Endothelial cell of umbilical vein (primary cell): ENCODE measurements around the gene MICALL1. TPM values are rescaled to one million over a fixed set of nuclear protein-coding genes. Genes with fewer than 3 reads are reported as not detected.

Source experiments
- BruUV-seq: library from RNA; stranded (reverse); fragments of 400-500 nt; replicated peaks from 2 replicates; lab custom pipeline; 2021; lab: Mats Ljungman, UMichigan
- CTCF ChIA-PET: fragments of 300-600, 350-600 bp; sonication (Branson Sonifier 250); formaldehyde crosslinking; loops from one replicate; lab custom pipeline; 2021; ENCODE audit warnings: antibody characterized with exemption, inconsistent platforms; lab: Charles Lee
- POLR2A ChIA-PET: fragments of 300-600, 350-600 bp; sonication (Branson Sonifier 250); formaldehyde crosslinking; loops from one replicate; lab custom pipeline; 2021; ENCODE audit warnings: antibody characterized with exemption, inconsistent platforms; lab: Charles Lee
- DNase-seq: peaks from one replicate; pipeline ENCODE4 v3.0.0-alpha.2; 2011; ENCODE audit warnings: low read depth, low spot score
- FAIRE-seq: peaks from 2 replicates; lab custom pipeline; 2011; peaks lifted over from hg19 to GRCh38; lab: Jason Lieb, UNC
- H2AFZ ChIP-seq: 2 replicates; pipeline ENCODE4 v1.6.0; 2012; ENCODE audit warnings: low read depth, low read length, control low read depth, inconsistent platforms
- H3K27ac ChIP-seq: 2 replicates; pipeline ENCODE4 v1.5.1; 2011; ENCODE audit warnings: low read depth, mild to moderate bottlenecking, control low read depth, low read length, moderate library complexity; ENCODE audit not compliant: insufficient read depth
- H3K27me3 ChIP-seq, 2 experiments: 2 replicates each; pipeline versions ENCODE4 v1.6.0 to v1.6.1; 2011; ENCODE audit warnings: low read length in 2 of 2, mixed read lengths in 1 of 2; ENCODE audit not compliant: control insufficient read depth in 2 of 2, insufficient read depth in 2 of 2
- H3K36me3 ChIP-seq, 2 experiments: 2 replicates in 1 of 2; 3 replicates in 1 of 2; pipeline ENCODE4 v1.5.1; 2011; ENCODE audit warnings: low read length in 2 of 2, mild to moderate bottlenecking in 1 of 2, moderate library complexity in 1 of 2; ENCODE audit not compliant: control insufficient read depth in 2 of 2, insufficient read depth in 2 of 2; ENCODE audit errors: extremely low read depth in 1 of 2
- H3K4me1 ChIP-seq: 3 replicates; pipeline ENCODE4 v1.5.1; 2011; ENCODE audit warnings: mild to moderate bottlenecking, low read length; ENCODE audit not compliant: control insufficient read depth, insufficient read depth; ENCODE audit errors: extremely low read depth
- H3K4me2 ChIP-seq: 2 replicates; pipeline ENCODE4 v1.6.1; 2011; ENCODE audit warnings: low read length, control low read depth, mixed read lengths; ENCODE audit not compliant: insufficient read depth
- H3K4me3 ChIP-seq, 3 experiments: fragments of 200-600 bp in 1 of 3; sonication (generic), shearing (Covaris generic) in 1 of 3; replicated peaks in 1 of 3; 2 replicates each; pipeline ENCODE4 v1.5.1; 2011 to 2016; ENCODE audit warnings: control low read depth in 3 of 3, low read length in 3 of 3, mild to moderate bottlenecking in 2 of 3, inconsistent platforms in 1 of 3, low read depth in 1 of 3, moderate library complexity in 1 of 3; ENCODE audit not compliant: insufficient read depth in 1 of 3
- H3K79me2 ChIP-seq: 2 replicates; pipeline ENCODE4 v1.6.0; 2012; ENCODE audit warnings: low read length, inconsistent platforms; ENCODE audit not compliant: control insufficient read depth, insufficient read depth
- H3K9ac ChIP-seq: replicated peaks from 2 replicates; pipeline ENCODE3; 2011; ENCODE audit warnings: low read length, control low read depth; ENCODE audit not compliant: insufficient read depth; ENCODE audit errors: extremely low read depth
- H3K9me1 ChIP-seq: replicated peaks from 3 replicates; pipeline ENCODE4 v1.6.0; 2011; ENCODE audit warnings: mild to moderate bottlenecking, low read length; ENCODE audit not compliant: control insufficient read depth, insufficient read depth; ENCODE audit errors: extremely low read depth
- H3K9me3 ChIP-seq: replicated peaks from 2 replicates; pipeline ENCODE4 v1.5.1; 2012; ENCODE audit warnings: low read length, inconsistent platforms; ENCODE audit not compliant: control insufficient read depth, insufficient read depth
- H4K20me1 ChIP-seq: replicated peaks from 2 replicates; pipeline ENCODE3; 2011; ENCODE audit warnings: mild to moderate bottlenecking, low read length; ENCODE audit not compliant: control insufficient read depth, insufficient read depth; ENCODE audit errors: extremely low read depth
- CTCF ChIP-seq, 2 donors: IDR thresholded peaks; 1 replicate in 1 of 2; 2 replicates in 1 of 2; pipeline ENCODE4 v1.5.1; 2011; ENCODE audit warnings: low read length in 2 of 2, mild to moderate bottlenecking in 2 of 2, moderate library complexity in 2 of 2, control low read depth in 1 of 2, inconsistent platforms in 1 of 2, low read depth in 1 of 2; ENCODE audit not compliant: insufficient read depth in 1 of 2; ENCODE audit errors: extremely low read depth in 1 of 2
- EZH2 ChIP-seq: IDR thresholded peaks from 2 replicates; pipeline ENCODE4 v1.6.1; 2012; ENCODE audit warnings: borderline replicate concordance, low read depth, mild to moderate bottlenecking, moderate library complexity, low read length, inconsistent platforms; ENCODE audit not compliant: severe bottlenecking
- FOS ChIP-seq: IDR thresholded peaks from 2 replicates; pipeline ENCODE4 v1.6.1; 2011; ENCODE audit warnings: mild to moderate bottlenecking, low read length, moderate library complexity, borderline replicate concordance; ENCODE audit not compliant: insufficient read depth
- GATA2 ChIP-seq: IDR thresholded peaks from 2 replicates; pipeline ENCODE4 v1.7.0; 2011; ENCODE audit warnings: low read depth, mild to moderate bottlenecking, moderate library complexity, mixed read lengths, low read length; ENCODE audit not compliant: insufficient read length, insufficient read depth
- JUN ChIP-seq: IDR thresholded peaks from 2 replicates; pipeline ENCODE4 v1.6.1; 2011; ENCODE audit warnings: borderline replicate concordance, low read depth; ENCODE audit not compliant: insufficient read length, insufficient read depth
- MYC ChIP-seq: IDR thresholded peaks from one replicate; pipeline ENCODE4 v1.6.1; 2011; ENCODE audit warnings: mild to moderate bottlenecking, low read depth, low read length
- POLR2A ChIP-seq: IDR thresholded peaks from 2 replicates; pipeline ENCODE4 v1.6.1; 2012; ENCODE audit warnings: low read depth, mild to moderate bottlenecking, control low read depth, low read length
- POLR2AphosphoS5 ChIP-seq: IDR thresholded peaks from 2 replicates; pipeline ENCODE4 v1.6.1; 2012; ENCODE audit warnings: low read depth, mild to moderate bottlenecking, control low read depth, low read length, moderate library complexity; ENCODE audit not compliant: insufficient read depth
- dilution Hi-C: fragments of 300-500 bp; cut with MboI; formaldehyde crosslinking; loops from one replicate; pipeline ENCODE4 v1.15.0; 2019; ENCODE audit warnings: low sequenced_read_pairs; ENCODE audit not compliant: extremely low pct_ligation_motif_present
- intact Hi-C: fragments of 100-400 bp; cut with micrococcal nuclease; formaldehyde crosslinking; loops from one replicate; pipeline ENCODE4 v1.10.0; 2022
- polyA plus RNA-seq, 4 experiments: library from polyadenylated mRNA; depleted of rRNA in 3 of 4; stranded (reverse) in 3 of 4; unstranded in 1 of 4; fragments of >200 nt; gene quantifications; 2 replicates each; pipeline versions ENCODE4 v1.2.1 to v1.2.3, GENCODE V29; 2011 to 2012; ENCODE audit warnings: missing spikeins in 1 of 4
- total RNA-seq: library from RNA; stranded (reverse); gene quantifications from 2 replicates; pipeline ENCODE4 v1.2.3, GENCODE V29; 2021
- TF ChIP-seq, protein P1 (sequence below): IDR thresholded peaks from 2 replicates; pipeline ENCODE4 v1.6.1; 2011; ENCODE audit not compliant: insufficient read depth, insufficient read length

Gene MICALL1
- total and polyA plus RNA-seq, 2 donors (not counting 3 experiments of a cell fraction or from before 2014, with no cell fraction given): 23.9 to 66.9 TPM

DNA sequence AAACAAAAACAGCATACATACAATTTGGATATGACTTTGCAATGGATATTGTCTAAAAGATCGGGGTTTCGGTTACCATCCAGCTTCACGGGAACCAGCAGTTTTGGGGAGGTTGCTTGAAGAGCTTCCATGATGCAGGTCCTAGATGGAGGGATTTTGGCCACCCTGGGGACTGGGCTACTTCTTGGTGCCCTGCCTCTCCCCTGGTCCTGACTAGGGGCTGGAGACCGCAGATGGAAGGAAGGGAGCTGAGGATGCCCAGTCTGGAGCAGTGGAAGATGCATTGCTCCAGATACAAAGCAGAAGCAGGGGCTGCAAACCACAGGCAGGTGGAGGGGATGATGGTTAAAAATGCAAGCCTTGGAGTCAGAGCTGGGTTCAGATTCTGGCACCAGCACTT lies 64.8 kb downstream of the MICALL1 start:
- dilution Hi-C loops: no loop called here
- Histone ChIP-seq H3K4me2 (no peak overlapping the region), H3K9me3 (no peaks in the 10 kb centered on the region), H3K27ac (no peak overlapping the region), H2AFZ (no peak overlapping the region), H3K4me3 (no peak overlapping the region), H3K36me3 (peaks cover 6 to 17% of the 10 kb centered on the region in 2 experiments), H3K27me3 (no peaks in the 10 kb centered on the region), H4K20me1 (no peaks in the 10 kb centered on the region), H3K79me2 (peaks cover 2% of the 10 kb centered on the region), H3K4me1 (no peaks in the 10 kb centered on the region), H3K9me1 (no peaks in the 10 kb centered on the region), H3K9ac (no peak overlapping the region)
- DNase-seq: no peak
- ChIA-PET POLR2A (no interaction called here), CTCF (interaction anchor here (1.1 to 1.4 kb wide), 2 partner anchors 16 to 84 kb away, joined by 3 to 4 read pairs; no protein-coding TSS in a partner anchor)
- no peak for TF ChIP-seq MYC
- no peak for TF ChIP-seq POLR2AphosphoS5
- TF ChIP-seq CTCF (IDR thresholded peaks at IDR 0.05; ENCODE audit: extremely low read depth in 1 of 2, insufficient read depth in 1 of 2, low read depth in 1 of 2, low read length in 2 of 2): no peak
- TF ChIP-seq POLR2A: no peak
- TF ChIP-seq, protein P1, sequence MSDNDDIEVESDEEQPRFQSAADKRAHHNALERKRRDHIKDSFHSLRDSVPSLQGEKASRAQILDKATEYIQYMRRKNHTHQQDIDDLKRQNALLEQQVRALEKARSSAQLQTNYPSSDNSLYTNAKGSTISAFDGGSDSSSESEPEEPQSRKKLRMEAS: no peak
- no peak for TF ChIP-seq EZH2
- no peak for TF ChIP-seq GATA2
- no peak for TF ChIP-seq JUN
- no peak for TF ChIP-seq FOS
- no peak for FAIRE-seq
- intact Hi-C loops: no loop called here
- BruUV-seq: no TSS peak
